Activated effector memory CD4-positive, alpha-beta T cell treated with Interleukin-2 at 50 U/mL for 16 hours (primary cell): ENCODE data around the gene GPR142.

Experiments used
- DNase-seq: peaks from one replicate; pipeline ENCODE4 v3.0.0-alpha.2; 2020

The GPR142 gene

GRCh38 chr17:74345433-74346241, 21.7 kb upstream of the GPR142 start:
- DNase-seq: no peak

GRCh38 chr17:74347646-74348045, 19.7 kb upstream of the GPR142 start:
- no peak for DNase-seq

- no peak for DNase-seq
Observed at GRCh38 chr17:74349120-74349519, 18.2 kb upstream of the GPR142 start.

- no peak for DNase-seq
Observed at GRCh38 chr17:74350486-74350885, 16.8 kb upstream of the GPR142 start.

- no peak for DNase-seq
Observed at GRCh38 chr17:74351552-74352210, 15.6 kb upstream of the GPR142 start.

GRCh38 chr17:74353446-74354060, 13.8 kb upstream of the GPR142 start:
- no peak for DNase-seq

- peak; percentile 39 for DNase-seq
Observed at GRCh38 chr17:74354123-74354522, 13.2 kb upstream of the GPR142 start.

- no peak for DNase-seq
Observed at GRCh38 chr17:74354561-74354960, 12.7 kb upstream of the GPR142 start.

GRCh38 chr17:74355065-74355464, 12.2 kb upstream of the GPR142 start:
- no peak for DNase-seq

GRCh38 chr17:74356646-74357465, 10.4 kb upstream of the GPR142 start:
- DNase-seq: peak; percentile 7

- DNase-seq: no peak
Observed at GRCh38 chr17:74357466-74357809, 9.9 kb upstream of the GPR142 start.

- DNase-seq: no peak
Observed at GRCh38 chr17:74358697-74359096, 8.6 kb upstream of the GPR142 start.

- no peak for DNase-seq
Observed at GRCh38 chr17:74359916-74360315, 7.4 kb upstream of the GPR142 start.

GRCh38 chr17:74360899-74361229, 6.4 kb upstream of the GPR142 start:
- no peak for DNase-seq

- peak; percentile 23 for DNase-seq
Observed at GRCh38 chr17:74361230-74362068, 5.9 kb upstream of the GPR142 start, which contains the start of gene BTBD17. TSS of gene BTBD17 (minus strand) at chr17:74361868. CDS start at chr17:74361819, 49 bp downstream.

- no peak for DNase-seq
Observed at GRCh38 chr17:74362069-74362405, 5.3 kb upstream of the GPR142 start.

GRCh38 chr17:74362810-74363498, 4.4 kb upstream of the GPR142 start:
- no peak for DNase-seq

- DNase-seq: peak; percentile 54
Observed at GRCh38 chr17:74368341-74369081, 1.2 kb downstream of the GPR142 start.

GRCh38 chr17:74369221-74369620, 1.9 kb downstream of the GPR142 start:
- peak; percentile 54 for DNase-seq

GRCh38 chr17:74369665-74370490, 2.6 kb downstream of the GPR142 start:
- DNase-seq: no peak
